HG03060 (cell line): ENCODE measurements around the gene USP24.

Experiments
- ATAC-seq: cut with Tn5 transposase; IDR thresholded peaks from one replicate; pipeline ENCODE4 v1.9.1; 2021; ENCODE audit warnings: low read depth, moderate number of reproducible peaks; ENCODE audit not compliant: unreplicated experiment

Gene USP24

DNA sequence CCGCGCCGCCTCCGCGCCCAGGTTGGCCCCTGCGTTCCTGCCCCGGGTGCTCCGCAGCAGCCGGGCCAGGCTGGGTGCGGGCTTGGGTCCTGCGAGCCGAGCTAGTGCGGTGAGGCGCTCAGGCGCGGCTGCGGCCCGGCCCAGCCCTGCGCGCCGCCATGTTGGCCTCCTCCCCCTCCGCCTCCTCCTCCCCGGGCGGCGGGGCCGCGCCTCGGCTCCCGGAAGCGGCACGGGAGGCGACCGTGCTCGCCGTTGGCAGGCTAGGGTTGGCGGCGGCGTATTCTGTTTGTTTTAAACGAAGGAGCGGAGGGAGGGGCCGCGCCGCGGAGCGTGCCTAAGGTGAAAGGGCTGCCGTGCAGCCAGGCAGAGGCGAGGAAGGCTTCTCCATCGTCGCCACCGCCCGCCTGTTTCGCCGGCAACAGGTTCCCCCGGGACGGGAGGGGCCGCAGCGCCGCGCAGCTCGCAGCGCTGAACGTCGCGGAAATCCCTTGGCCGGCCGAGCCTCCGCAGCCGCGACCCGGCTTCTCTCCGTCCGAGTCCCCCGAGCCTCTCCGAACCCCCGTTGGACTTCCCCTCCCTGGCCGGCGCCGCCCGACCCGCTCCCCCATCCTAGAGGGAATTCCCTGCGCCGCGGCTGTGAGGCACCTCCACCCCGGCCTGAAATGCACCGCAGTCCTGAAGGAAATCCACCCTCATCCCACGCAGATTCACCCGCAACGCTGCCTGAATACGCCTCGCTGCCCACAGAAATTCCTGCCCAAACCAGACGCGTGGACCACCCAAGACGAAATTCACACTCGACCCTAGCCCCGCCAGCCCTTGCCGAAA is at the start of gene USP24:
USP24 (minus strand) TSS at position 171 of the 828 bp plus-strand sequence. CDS start 251 bp downstream, outside the sequence.
- ATAC-seq = peak; percentile 29

DNA sequence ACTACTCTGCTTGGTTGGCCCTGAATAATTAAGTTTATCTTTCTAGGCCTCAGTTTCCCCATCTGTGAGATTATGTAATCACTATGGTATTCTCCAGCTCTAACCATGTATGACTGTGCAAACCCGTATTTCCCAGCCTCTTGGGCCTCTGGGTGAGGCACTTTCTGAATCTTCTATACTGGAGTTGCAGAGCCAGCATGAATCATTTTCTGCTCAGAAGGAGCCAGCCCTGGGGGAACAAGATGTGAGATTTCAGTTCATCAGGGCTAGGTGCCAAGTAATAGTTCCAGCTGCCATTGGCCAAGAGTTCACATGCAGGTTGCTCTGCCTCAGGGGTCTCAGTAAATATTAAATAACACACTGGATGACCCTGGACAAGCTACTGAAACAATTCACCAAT is 47.7 kb upstream of the USP24 start:
- ATAC-seq = no peak

GRCh38 chr1:55259911-55260609 is 44.9 kb upstream of the USP24 start:
- no peak for ATAC-seq

DNA sequence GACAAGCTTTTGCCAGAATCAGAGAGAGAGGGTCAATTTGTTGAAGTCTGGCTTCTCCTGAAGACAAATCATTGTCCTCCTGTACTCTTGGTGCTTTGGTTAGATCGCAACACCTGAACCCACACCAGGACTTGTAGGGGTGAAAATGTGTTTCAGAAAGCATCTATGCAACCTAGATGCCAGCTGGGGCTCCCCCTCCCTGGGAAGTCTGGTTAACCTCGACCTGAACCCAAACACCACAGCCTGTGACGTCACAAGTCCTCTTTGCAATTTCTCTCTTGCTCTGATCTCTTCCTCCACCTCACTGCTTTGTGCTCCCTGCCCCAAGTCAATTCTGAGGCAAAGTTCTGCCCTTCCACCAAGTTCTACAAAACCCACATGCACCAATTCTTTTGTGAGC is 42.8 kb upstream of the USP24 start:
- ATAC-seq = peak; percentile 46

DNA sequence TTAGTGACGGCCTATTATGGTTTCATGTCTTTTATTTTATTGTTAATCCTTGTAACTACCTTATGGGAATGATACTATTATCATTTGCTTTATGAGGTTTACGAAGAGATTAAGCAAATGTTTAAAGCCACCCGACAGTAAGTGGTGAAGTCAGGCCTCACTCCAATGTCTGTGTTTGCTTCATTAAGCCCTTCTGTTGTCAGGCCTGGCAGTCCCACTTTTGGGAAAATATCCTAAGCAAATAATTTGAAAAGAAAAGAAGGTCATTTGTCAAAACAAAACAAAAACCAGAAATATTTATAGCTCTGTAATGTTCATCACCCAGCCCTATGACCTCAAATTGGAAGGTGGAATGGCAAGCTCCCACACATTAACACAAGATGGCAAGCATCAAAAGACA is 40.7 kb upstream of the USP24 start:
- peak; percentile 25 for ATAC-seq

GRCh38 chr1:55252942-55253589 is 37.9 kb upstream of the USP24 start:
- no peak for ATAC-seq

DNA sequence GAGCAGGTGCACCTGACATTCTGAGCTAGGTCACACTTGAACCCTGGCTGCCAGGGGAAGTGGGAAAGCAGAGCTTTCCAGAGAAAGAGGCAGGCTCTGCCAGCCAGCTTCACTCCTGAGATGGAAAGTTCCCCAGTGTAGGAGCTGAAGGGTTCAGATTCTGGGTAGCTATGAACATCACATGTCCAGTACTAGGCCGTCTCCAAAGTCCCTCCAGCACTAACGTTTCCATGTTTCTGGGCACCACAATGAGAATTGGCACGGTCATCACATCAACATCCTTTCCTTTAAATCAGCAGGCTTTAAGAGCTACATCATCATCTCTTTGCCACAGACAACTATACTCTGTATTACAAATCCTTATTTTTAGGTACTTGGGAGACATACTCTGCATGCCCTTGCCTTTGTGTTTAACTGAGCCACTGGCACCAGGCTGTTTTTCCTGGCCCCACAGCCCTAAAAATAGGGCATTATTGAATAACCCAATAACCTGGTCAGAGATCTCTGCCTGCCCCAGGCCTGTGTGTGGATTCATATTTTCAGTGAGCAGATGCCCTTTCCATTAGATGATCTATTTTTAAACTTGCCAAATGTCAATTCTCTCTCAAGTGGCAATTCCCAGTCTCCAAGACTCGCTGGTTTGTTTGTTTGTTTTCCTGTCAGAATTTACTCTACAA is 35.4 kb upstream of the USP24 start:
- ATAC-seq = no peak

DNA sequence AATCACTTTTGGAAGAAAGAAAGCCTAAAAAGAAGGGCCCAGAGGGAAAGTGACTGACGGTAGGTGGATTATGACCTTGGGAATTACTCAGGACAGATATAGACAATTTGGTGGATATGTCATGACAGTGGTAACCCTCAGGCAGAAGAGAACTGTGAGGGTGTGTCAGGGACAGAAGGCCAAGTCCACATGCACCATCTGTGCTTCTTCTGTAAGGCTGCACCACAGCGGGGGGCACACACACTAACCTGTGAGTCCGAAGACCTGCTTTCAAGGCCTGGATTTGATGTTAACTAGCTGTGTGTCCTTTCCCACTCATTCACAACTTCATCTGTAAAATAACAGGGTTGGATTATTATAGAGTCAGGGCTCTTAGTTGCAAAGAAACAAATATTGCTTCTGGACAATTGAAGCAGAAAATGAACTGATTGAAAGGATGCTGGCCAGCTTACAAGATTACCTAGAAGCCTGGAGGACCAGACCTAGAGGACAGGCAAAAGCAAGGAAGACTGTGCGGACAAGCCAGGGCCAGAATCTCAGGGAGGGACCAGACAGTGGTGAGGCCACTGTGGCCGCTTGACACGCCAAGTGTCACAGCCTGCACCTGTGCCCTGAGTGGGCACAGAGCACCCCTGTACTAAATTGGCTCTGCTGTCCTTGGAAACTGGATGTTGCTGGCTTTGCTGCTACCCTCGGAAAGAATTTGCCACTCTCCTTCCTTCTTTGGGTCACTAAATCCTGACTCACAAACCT is 34.7 kb upstream of the USP24 start:
- ATAC-seq = no peak

- no peak for ATAC-seq
These were observed 31.7 kb upstream of the USP24 start for GRCh38 chr1:55246896-55247295.

DNA sequence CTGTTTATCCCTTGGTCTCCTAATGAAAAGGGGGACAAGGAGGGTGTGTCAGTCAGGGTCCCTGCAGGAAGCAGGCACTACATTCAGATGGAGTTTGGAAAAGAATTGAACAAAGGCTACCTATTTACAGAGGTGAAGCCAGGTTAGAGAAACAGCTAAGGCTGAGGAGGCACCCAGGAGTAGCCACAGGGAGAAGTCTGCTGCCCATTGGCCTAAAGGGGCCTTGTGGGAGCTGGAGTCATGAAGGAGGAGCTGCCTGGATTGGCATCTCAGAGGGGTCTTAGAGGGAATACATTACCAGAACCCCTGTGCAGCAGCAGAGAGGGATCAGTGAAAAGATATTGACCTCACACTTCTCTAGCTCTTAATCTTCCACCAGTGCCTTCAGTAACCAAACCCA is 31.2 kb upstream of the USP24 start:
- no peak for ATAC-seq

- no peak for ATAC-seq
These were observed 30.6 kb upstream of the USP24 start for GRCh38 chr1:55245781-55246180.

DNA sequence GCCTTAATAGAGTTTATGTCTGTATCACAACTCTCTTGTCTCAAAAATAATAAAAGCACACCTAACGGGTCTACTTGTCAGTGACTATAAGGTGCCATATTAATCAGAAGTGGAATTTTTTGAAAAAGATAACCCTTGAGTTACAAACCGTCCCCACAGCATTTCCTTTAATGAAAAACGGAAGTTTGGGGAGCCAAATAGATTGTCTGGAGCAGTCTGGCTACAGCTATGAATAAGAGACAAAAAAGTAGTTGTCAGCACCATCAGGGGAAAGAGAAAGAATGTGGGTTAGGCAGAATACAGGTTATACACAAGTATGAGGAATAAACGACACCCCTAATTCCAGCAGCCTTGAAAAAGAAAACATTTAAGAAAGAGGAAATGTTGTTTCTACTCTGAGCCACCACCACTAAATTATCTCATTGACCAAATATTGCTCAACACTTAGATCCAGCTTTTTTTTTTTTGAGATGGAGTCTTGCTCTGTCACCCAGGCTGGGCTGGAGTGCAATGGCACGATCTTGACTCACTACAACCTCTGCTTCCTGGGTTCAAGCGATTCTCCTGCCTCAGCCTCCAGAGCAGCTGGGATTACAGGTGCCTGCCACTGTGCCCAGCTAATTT is 29.4 kb upstream of the USP24 start:
- no peak for ATAC-seq

DNA sequence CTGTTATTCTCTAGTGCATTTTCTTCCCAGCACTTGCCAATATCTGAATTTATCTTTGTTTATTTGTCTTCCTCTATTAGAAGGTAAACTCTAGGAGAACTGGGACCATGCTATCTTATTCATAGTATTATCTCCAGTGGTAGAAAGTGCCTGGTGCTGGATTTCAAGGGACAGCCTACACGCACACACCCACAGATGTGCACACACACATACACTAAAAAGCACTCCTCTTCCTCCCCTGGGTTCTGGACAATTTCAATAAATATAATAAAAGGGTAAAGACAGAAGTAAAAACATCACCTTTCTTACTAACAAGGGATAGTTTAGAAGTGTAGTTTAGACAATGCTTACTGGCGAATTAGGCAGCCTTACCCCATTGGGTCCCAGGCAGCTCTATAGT is 28.5 kb upstream of the USP24 start:
- no peak for ATAC-seq

GRCh38 chr1:55239548-55239947 is 24.4 kb upstream of the USP24 start:
- ATAC-seq = no peak

DNA sequence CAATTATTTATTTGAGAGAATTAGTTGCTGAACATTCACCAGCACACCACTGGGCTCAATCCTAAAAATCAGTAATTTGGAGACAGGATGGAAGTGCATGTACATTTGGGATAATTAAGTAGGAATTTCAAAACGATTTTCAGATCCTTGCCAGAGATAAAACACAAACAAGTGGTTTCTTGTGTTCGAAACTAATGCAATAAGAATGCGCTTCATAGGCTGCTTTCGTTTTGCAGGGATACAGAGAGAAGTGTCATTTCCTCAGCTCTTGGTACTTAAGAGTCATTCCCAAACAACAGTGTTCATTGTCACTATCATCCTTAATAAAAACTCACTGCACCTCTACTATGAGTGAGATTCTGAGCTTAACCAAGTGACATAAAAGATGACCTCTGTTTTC is 20.6 kb upstream of the USP24 start:
- no peak for ATAC-seq

GRCh38 chr1:55234016-55234415 is 18.9 kb upstream of the USP24 start:
- no peak for ATAC-seq

GRCh38 chr1:55233145-55233777 is 18.1 kb upstream of the USP24 start:
- ATAC-seq = no peak

GRCh38 chr1:55232448-55233144 is 17.4 kb upstream of the USP24 start:
- ATAC-seq = no peak

DNA sequence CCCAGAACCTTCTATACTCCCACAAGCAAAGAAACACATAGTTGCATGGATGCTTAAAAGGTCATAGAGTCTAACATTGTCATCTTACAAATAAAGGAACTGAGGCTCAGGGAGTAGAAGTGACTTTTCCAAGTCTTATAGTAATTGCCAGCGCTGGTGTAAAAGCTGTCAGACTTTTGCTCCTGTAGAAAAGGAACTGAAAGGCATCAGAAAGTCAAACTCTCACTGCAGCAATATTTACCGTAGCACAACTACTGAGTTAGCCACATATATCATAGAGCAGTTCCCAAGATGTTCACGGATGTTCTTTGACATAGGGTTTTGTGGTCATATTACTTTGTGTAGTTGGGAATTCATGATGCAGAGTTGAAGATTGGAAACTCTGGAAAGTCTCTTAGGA is 16.6 kb upstream of the USP24 start:
- no peak for ATAC-seq
